SIG-M5 (cell line): ENCODE data around the gene BRSK1.

Source experiments
- DNase-seq: peaks from one replicate; lab custom pipeline; 2025; lab: John Stamatoyannopoulos, UW

The BRSK1 gene

GRCh38 chr19:55283548-55284377 is at the start of gene BRSK1:
Gene BRSK1 (plus strand): TSS chr19:55283997. CDS start chr19:55284443, 446 bp downstream.
- no peak for DNase-seq

DNA sequence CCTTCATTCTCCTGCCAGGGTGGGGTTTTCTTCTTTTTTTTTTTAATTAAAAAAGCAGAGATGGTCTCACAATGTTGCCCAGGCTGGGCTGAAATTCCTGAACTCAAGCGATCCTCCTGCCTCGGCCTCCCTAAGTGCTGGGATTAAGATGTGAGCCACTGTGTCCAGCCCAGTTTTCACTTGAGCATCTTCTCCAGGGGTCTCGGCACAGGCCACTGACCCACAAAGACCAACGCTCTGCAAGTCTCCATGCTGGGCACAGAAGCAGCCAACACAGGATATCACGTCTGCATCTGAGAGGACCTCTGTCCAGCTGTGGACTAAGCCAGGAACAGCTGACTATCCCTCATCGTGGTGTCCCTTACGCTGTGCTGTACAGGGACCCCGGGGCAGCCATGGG is 45.8 kb upstream of the BRSK1 start:
- no peak for DNase-seq

DNA sequence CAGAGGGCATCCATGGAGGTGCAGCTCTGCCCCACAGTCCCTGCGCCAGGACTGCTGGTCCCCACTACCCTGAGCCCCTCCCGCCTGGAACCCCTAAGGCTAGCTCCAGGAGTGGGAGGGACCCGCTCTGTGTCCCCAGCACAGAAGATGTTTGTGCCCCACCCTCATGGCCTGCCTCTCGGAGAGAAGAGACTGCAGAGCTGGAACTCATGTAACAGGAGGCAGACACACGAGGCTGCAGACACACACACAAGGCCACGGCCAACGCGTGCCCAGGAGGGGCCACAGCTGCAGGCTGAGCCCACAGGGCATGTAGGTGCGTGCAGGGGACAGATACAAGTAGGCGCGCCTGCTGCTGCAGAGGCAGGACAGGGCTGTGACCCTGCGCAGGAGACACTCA is 44.8 kb upstream of the BRSK1 start:
- DNase-seq: no peak

- no peak for DNase-seq
Measured at GRCh38 chr19:55240713-55241020, 43.1 kb upstream of the BRSK1 start.

DNA sequence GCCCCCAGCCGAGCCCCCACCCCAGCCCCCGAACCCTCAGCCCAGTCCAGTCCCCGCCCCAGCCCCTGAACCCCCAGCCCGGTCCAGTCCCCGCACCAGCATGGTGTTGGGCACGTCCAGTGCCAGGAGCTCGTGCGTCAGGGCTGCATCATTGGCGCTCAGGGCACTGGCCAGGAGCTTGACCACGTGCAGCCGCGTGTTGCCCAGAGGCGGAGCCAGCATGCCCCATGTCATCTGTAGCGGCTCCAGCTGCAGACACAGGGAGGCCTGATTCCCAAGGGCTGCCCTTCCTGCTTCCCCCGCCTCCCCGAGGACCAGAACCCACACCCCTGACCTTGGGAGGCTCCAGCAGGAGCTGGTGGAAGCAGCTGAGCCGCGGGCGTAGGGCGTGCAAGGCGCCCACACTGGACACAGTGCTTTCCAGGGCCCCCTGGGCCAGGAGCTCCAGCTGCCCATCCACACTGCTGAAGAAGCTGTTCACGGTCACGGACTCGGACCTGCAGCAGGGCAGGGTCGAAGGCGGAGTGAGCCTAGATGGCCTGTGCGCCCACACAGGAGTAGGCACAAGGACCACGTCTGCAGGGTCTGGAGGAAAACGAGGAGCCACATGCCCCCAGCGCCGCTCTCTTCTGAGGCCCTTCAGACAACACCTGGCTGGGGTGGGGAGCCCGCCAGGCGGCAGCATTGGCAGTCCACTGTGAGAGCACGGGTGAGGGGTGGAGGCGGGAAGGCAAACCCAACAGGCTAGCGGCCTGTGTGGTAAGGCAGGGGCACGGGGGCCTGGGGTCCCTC is 42.5 kb upstream of the BRSK1 start:
- no peak for DNase-seq

GRCh38 chr19:55241935-55242464 is 41.8 kb upstream of the BRSK1 start:
- no peak for DNase-seq

GRCh38 chr19:55242517-55242916 is 41.3 kb upstream of the BRSK1 start:
- no peak for DNase-seq

- DNase-seq: no peak
Measured at GRCh38 chr19:55244004-55244680, 39.7 kb upstream of the BRSK1 start.

DNA sequence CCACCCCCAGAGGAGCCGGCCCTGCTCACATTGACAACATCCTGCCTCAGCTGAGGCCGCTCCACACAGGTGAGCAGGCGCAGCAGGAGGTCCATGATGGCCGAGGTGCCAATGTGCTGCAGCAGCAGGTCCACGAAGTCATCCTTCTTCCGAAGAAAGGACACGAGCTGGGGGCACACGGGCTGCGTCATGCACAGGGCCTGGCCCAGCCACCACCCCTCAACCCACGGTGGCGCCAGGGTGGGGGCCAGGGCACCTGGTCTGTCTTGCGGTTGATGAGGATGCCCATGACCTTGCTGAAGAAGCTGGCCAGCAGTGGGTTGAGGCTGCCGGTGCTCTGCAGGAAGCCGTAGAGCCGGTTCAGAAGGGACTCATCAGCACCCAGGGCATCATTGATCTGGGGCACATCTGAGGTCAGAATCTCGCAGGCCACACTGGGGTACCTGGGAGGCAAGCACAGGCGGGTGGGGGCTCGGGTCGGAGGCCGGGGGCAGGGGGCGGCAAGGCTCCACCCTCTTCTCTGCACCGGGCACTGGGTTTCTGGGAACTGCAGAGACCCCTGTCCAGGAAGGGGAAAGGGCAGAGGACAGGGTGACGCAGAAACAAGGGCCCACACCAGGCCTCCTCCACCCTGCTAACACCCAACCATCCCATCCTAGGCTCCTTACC is 38.4 kb upstream of the BRSK1 start:
- no peak for DNase-seq

- DNase-seq: no peak
Measured at GRCh38 chr19:55246462-55247451, 37.0 kb upstream of the BRSK1 start.

DNA sequence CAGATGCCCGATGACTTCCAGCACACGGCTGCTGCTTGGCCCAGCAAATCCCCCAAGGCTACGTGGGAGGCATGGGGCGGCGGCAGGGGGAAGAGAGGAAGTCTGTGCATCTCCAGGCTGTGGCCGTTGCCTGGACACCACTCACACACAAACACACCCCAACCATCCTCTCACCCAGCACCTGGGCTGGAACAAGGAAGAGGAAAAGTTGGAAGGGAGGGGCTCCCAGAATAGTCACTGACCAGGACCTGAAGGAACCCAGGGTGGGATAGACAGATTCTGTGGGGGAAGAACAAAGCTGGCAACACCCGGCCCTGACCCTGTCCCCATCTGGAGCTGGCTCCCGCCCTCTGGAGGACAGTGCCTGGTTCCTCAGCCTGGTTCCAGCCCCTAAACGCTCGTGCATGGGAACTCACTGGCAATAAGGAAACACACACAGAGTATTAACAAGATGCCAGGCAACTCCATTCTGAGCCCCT is 36.1 kb upstream of the BRSK1 start:
- DNase-seq: no peak

DNA sequence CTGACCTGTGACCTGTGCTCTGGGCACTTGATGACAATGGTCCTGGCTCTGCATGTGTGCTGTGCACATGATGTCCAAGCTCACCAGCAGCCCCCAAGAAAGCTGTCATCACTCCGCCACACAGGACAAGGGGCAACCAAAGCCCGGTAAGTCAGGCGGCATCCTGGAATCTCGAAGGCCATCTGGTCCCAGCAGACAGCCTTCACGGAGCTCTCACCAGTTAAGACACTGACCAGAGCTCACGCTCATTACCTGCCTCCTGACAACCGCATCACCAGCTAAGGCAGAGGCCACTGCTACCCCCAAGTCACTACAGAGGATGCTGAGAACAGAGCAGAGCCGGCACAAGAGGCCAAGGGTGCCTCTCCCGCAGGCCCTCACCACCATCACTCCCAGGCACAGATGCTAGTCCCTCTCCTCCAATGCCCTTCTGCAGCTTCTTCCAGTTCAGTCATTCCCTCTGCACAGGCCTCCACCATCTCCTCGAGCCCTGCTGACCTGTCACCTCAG is 35.6 kb upstream of the BRSK1 start:
- DNase-seq: no peak

- DNase-seq: no peak
Measured at GRCh38 chr19:55248704-55249103, 35.1 kb upstream of the BRSK1 start.

DNA sequence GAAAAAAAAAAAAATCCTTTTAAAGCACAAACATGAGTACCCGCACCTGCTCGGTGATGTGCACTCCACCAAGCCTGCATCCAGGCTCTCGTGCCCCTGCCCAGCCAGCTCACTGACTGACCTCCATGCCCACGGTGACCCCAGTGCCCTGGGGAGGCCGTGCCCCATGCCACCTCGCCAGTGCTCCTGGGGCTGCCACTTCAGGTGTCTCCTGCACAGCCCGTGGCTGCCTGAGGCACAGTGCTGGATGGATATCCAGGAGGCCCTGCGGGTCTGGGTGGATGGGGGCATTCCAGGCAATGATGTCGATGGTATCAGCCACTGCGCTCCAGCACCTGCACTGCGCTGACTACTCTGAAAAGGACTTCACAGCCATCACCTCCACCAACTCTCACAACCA is 34.0 kb upstream of the BRSK1 start:
- DNase-seq: no peak

- no peak for DNase-seq
Measured at GRCh38 chr19:55250262-55251036, 33.3 kb upstream of the BRSK1 start.

DNA sequence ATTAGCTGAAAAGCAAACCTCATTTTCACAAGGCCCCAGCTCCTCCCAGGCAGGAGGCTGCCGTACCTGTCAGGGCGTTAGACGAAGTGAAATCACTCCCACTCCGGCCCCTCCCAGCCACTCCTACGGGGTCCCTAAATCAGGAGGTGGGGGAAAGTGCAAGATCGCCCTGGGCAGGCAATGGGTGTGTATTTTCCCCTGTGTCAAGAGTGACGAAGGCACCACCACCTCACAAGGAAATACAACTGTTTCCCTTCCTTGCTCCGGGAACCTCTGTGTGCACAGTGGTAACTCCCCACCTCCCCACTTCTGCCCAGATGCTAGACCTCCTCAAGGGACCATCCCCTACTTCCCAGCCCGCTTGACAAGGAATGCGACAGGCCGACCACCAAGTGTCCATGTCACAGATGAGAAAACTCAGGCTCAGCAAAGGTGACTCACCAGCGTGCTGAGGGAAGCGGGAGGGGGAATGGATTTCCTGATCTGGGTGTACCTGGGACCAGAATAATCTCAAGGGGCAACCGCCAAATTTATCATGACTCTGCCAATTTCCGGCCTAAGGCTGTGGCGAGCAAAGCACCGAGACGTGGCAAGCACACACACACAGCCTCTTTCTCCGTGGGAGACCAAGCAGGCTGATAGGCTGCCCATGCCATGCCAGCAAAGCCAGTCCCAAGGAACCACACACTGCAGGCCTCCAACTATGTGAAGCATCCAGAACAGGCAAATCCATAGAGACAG is 32.3 kb upstream of the BRSK1 start:
- no peak for DNase-seq

DNA sequence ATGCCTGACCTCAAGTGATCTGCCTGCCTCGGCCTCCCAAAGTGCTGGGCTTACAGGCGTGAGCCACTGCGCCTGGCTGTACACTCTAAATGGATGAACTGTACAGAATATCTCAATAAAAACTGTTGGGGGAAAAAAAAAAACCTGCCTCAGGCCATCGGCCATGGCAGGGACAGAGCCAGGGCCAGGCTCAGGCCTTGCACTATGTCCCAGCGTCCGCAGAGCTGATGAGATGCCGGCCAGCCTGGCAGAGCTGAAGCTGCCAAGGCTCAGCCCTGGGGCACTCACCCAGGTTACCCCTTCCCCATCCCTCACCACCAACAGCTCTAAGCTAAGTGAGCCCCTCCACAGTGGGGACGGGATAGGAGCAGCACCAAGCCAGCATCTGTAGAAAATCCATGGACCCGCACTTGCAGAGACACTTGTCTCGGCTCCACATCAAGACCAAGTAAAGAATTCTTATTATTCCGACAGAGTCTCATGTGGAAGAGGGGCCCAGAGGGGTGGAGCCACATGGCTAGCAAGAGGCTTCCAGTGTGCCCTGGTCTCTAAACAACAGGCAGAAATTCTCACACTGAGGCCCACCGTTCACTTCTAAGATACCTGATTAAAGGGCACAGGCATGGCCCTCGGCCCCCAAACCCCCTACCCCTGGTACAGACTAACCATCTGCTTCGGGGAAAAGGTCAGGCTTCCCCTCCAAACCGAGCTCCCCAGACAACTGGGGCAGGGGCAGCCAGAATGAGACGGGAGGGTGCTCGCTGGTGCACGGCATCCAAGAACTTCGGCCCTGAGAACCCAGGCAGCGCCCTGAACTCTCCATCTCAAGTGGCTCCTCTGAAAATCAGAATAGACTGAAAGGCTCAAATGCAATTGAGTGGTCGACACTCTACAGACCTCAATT is 30.8 kb upstream of the BRSK1 start:
- DNase-seq: no peak
